Erythroblast (primary cell): ENCODE measurements around the gene FAM13B.

Experiments
- GATA1 ChIP-seq: IDR thresholded peaks from 2 replicates; pipeline ENCODE4 v1.6.1; 2011; ENCODE audit warnings: low read depth, mild to moderate bottlenecking, control low read depth, low read length, moderate library complexity
- POLR2A ChIP-seq: IDR thresholded peaks from 2 replicates; pipeline ENCODE4 v1.6.1; 2011; ENCODE audit warnings: mild to moderate bottlenecking, low read length

DNA sequence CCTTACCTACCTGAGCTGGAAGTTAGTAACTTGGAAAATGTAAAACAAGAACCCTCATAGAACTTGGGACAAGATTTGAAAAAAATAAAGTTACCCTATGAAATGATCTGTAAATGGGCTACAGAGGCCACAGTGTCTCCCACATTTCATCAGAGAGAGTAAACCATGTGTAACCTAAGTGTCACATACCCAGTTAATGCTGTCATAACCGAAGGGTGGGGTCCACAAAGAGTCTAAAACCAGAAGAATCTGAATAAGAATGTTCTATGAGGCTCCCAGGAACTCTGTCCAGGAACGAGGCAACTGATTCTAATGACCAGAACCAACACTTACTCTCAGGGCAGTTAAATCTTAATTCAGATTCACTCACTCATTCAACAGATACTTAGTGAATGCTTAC, 1.0 kb upstream of the FAM13B start:
- TF ChIP-seq POLR2A: no peak
- TF ChIP-seq GATA1: no peak
